HepG2 (cell line): ENCODE measurements around the gene DENND4B. TPM values are rescaled to one million over a fixed set of nuclear protein-coding genes. Genes with fewer than 3 reads are reported as not detected.

ENCODE experiments used
- ARHGAP35 ChIP-seq: sonication (generic); formaldehyde crosslinking; IDR thresholded peaks from 2 replicates; pipeline ENCODE4 v1.9.0; 2022; ENCODE audit warnings: mild to moderate bottlenecking, inconsistent platforms, moderate library complexity, missing genetic modification reagents, borderline replicate concordance
- CC2D1A ChIP-seq: sonication (generic); formaldehyde crosslinking; IDR thresholded peaks from 2 replicates; pipeline ENCODE4 v1.8.1; 2023; ENCODE audit warnings: mild to moderate bottlenecking, missing genetic modification reagents
- GABPA ChIP-seq, 2 experiments: IDR thresholded peaks; 2 replicates each; pipeline ENCODE4 v1.6.1; 2011 to 2016; ENCODE audit warnings: low read depth in 2 of 2, low read length in 1 of 2, missing biosample characterization in 1 of 2, missing genetic modification characterization in 1 of 2
- GLI4 ChIP-seq: sonication (generic); formaldehyde crosslinking; IDR thresholded peaks from 2 replicates; pipeline ENCODE4 v1.5.1; 2020; ENCODE audit warnings: missing genetic modification reagents, mild to moderate bottlenecking, moderate library complexity, borderline replicate concordance
- KAT2B ChIP-seq: fragments of 150-350 bp; IDR thresholded peaks from 2 replicates; pipeline ENCODE4 v1.6.1; 2014; ENCODE audit warnings: low read depth, low read length, borderline replicate concordance
- MAFF ChIP-seq: IDR thresholded peaks from 2 replicates; pipeline ENCODE4 v1.6.1; 2011; ENCODE audit warnings: low read depth, low read length, improper control_type of control experiment
- NFYB ChIP-seq: sonication (generic); formaldehyde crosslinking; IDR thresholded peaks from 2 replicates; pipeline ENCODE4 v1.4.0; 2020; ENCODE audit warnings: missing genetic modification reagents
- ZBTB38 ChIP-seq: sonication (generic); formaldehyde crosslinking; IDR thresholded peaks from 2 replicates; pipeline ENCODE4 v1.5.1; 2020; ENCODE audit warnings: mild to moderate bottlenecking, missing genetic modification reagents
- ZNF207 ChIP-seq: fragments of 450-650 bp; IDR thresholded peaks from 2 replicates; pipeline ENCODE4 v1.6.1; 2016; ENCODE audit warnings: antibody characterized with exemption, borderline replicate concordance
- ZNF598 ChIP-seq: sonication (generic); formaldehyde crosslinking; IDR thresholded peaks from 2 replicates; pipeline ENCODE4 v1.5.1; 2020; ENCODE audit warnings: mild to moderate bottlenecking, missing genetic modification reagents, borderline replicate concordance
- ZNF660 ChIP-seq: sonication (generic); formaldehyde crosslinking; IDR thresholded peaks from 2 replicates; pipeline ENCODE4 v1.5.1; 2020; ENCODE audit warnings: mild to moderate bottlenecking, low read depth, missing genetic modification reagents, borderline replicate concordance
- polyA plus RNA-seq, 8 experiments: library from polyadenylated mRNA; depleted of rRNA in 3 of 8; stranded (reverse) in 7 of 8; unstranded in 1 of 8; fragments of >200 nt; fragmentation: Illumina TruSeq in 4 of 8; extraction: Trizol in 4 of 8; gene quantifications; 2 replicates each; pipeline versions ENCODE4 v1.2.1 to v1.2.3, GENCODE V29; 2011 to 2016; ENCODE audit warnings: low read depth in 4 of 8, missing spikeins in 1 of 8, mixed read lengths in 1 of 8; ENCODE audit not compliant: insufficient read depth in 1 of 8
- total RNA-seq, 5 experiments: library from RNA; depleted of rRNA; stranded (reverse); fragments of >200 nt; fragmentation: Illumina TruSeq; extraction: Trizol; gene quantifications; 2 replicates each; pipeline ENCODE4 v1.2.3, GENCODE V29; 2016; ENCODE audit warnings: low read depth in 1 of 5
- TF ChIP-seq, protein P1 (sequence below): IDR thresholded peaks from 2 replicates; pipeline ENCODE4 v1.6.1; 2018; ENCODE audit warnings: missing genetic modification reagents
- TF ChIP-seq, protein P2 (sequence below): sonication (generic); formaldehyde crosslinking; conservative IDR thresholded peaks from 2 replicates; pipeline ENCODE4 v1.4.0; 2020; ENCODE audit warnings: missing genetic modification reagents
- TF ChIP-seq, protein P3 (sequence below): sonication (generic); formaldehyde crosslinking; IDR thresholded peaks from 2 replicates; pipeline ENCODE4 v1.5.1; 2020; ENCODE audit warnings: missing genetic modification reagents, mild to moderate bottlenecking, borderline replicate concordance
- TF ChIP-seq, protein P4 (sequence below): sonication (generic); formaldehyde crosslinking; IDR thresholded peaks from 2 replicates; pipeline ENCODE4 v1.8.0; 2022; ENCODE audit warnings: low read depth, missing genetic modification reagents
- TF ChIP-seq, protein P5 (sequence below): sonication (generic); formaldehyde crosslinking; IDR thresholded peaks from 2 replicates; pipeline ENCODE4 v1.4.0; 2020; ENCODE audit warnings: mild to moderate bottlenecking, missing genetic modification reagents
- TF ChIP-seq, protein P6 (sequence below): sonication (generic); formaldehyde crosslinking; IDR thresholded peaks from 2 replicates; pipeline ENCODE4 v1.5.0; 2020; ENCODE audit warnings: mild to moderate bottlenecking, missing genetic modification reagents

The DENND4B gene
- total and polyA plus RNA-seq, 2 of the 13 experiments (the other 11 are each of a cell fraction or from before 2014, with no cell fraction given), result 15.1 to 20.3 TPM

DNA sequence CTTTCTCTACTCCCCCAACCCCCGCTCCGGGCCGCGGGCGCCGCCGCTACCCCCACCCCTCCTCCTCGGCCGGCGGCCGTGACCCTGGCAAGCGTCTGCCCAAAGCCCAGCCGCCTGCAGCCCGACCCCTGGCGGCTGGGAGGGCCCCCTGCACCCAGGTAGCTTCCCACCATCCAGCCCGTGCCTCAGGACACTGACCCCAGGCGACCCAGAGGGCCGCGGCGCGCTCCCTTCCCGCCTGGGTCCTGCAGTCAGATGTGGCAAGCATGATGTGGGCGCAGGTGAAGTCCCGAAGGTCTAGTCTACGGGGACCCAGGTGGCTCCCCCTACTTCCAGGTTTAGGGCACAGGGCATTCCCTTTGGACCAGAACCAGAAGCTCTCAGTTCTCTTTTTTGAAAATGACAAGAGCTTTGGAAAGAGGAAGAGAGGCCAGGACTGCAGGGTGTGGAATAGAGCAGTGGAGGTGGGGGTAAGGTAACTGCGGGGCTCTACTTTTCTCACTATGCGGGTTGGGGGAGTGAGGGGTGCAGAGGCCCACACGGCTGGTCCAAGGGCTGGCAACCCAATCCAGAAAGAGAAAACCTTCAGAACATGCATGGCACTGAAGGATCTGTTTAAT, at the start of gene DENND4B (continued):
- TF ChIP-seq ZBTB38 (CRISPR knock-in tag) (no peak), ZNF207 (no peak), ARHGAP35 (CRISPR knock-in tag) (no peak), MAFF (no peak), ZNF598 (CRISPR knock-in tag) (no peak), ZNF660 (CRISPR knock-in tag) (no peak), CC2D1A (no peak), NFYB (CRISPR knock-in tag) (no peak), GABPA (IDR thresholded peaks at IDR 0.05; ENCODE audit: low read depth, low read length) (no peak; the same call in 1 of the 2 replicates), GABPA (CRISPR knock-in tag; IDR thresholded peaks at IDR 0.05; ENCODE audit: low read depth) (peak; percentile 43; the same call in 1 of the 2 replicates), KAT2B (no peak), GLI4 (no peak)
- TF ChIP-seq, protein P1, sequence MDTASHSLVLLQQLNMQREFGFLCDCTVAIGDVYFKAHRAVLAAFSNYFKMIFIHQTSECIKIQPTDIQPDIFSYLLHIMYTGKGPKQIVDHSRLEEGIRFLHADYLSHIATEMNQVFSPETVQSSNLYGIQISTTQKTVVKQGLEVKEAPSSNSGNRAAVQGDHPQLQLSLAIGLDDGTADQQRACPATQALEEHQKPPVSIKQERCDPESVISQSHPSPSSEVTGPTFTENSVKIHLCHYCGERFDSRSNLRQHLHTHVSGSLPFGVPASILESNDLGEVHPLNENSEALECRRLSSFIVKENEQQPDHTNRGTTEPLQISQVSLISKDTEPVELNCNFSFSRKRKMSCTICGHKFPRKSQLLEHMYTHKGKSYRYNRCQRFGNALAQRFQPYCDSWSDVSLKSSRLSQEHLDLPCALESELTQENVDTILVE, result 0 out of 2 replicates have a peak, but pooled peaks have one; percentile 45
- TF ChIP-seq, protein P2, sequence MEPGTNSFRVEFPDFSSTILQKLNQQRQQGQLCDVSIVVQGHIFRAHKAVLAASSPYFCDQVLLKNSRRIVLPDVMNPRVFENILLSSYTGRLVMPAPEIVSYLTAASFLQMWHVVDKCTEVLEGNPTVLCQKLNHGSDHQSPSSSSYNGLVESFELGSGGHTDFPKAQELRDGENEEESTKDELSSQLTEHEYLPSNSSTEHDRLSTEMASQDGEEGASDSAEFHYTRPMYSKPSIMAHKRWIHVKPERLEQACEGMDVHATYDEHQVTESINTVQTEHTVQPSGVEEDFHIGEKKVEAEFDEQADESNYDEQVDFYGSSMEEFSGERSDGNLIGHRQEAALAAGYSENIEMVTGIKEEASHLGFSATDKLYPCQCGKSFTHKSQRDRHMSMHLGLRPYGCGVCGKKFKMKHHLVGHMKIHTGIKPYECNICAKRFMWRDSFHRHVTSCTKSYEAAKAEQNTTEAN (CRISPR knock-in tag), result no peak
- TF ChIP-seq, protein P3, sequence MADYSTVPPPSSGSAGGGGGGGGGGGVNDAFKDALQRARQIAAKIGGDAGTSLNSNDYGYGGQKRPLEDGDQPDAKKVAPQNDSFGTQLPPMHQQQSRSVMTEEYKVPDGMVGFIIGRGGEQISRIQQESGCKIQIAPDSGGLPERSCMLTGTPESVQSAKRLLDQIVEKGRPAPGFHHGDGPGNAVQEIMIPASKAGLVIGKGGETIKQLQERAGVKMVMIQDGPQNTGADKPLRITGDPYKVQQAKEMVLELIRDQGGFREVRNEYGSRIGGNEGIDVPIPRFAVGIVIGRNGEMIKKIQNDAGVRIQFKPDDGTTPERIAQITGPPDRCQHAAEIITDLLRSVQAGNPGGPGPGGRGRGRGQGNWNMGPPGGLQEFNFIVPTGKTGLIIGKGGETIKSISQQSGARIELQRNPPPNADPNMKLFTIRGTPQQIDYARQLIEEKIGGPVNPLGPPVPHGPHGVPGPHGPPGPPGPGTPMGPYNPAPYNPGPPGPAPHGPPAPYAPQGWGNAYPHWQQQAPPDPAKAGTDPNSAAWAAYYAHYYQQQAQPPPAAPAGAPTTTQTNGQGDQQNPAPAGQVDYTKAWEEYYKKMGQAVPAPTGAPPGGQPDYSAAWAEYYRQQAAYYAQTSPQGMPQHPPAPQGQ, result no peak
- TF ChIP-seq, protein P4, sequence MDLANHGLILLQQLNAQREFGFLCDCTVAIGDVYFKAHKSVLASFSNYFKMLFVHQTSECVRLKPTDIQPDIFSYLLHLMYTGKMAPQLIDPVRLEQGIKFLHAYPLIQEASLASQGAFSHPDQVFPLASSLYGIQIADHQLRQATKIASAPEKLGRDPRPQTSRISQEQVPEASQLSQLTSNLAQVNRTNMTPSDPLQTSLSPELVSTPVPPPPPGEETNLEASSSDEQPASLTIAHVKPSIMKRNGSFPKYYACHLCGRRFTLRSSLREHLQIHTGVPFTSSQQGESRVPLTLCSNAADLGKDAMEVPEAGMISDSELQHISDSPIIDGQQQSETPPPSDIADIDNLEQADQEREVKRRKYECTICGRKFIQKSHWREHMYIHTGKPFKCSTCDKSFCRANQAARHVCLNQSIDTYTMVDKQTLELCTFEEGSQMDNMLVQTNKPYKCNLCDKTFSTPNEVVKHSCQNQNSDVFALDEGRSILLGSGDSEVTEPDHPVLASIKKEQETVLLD, result peak; percentile 65; the same call in 1 of the 2 replicates
- TF ChIP-seq, protein P5, sequence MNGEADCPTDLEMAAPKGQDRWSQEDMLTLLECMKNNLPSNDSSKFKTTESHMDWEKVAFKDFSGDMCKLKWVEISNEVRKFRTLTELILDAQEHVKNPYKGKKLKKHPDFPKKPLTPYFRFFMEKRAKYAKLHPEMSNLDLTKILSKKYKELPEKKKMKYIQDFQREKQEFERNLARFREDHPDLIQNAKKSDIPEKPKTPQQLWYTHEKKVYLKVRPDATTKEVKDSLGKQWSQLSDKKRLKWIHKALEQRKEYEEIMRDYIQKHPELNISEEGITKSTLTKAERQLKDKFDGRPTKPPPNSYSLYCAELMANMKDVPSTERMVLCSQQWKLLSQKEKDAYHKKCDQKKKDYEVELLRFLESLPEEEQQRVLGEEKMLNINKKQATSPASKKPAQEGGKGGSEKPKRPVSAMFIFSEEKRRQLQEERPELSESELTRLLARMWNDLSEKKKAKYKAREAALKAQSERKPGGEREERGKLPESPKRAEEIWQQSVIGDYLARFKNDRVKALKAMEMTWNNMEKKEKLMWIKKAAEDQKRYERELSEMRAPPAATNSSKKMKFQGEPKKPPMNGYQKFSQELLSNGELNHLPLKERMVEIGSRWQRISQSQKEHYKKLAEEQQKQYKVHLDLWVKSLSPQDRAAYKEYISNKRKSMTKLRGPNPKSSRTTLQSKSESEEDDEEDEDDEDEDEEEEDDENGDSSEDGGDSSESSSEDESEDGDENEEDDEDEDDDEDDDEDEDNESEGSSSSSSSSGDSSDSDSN, result no peak; the same call in 1 of the 2 replicates
- TF ChIP-seq, protein P6, sequence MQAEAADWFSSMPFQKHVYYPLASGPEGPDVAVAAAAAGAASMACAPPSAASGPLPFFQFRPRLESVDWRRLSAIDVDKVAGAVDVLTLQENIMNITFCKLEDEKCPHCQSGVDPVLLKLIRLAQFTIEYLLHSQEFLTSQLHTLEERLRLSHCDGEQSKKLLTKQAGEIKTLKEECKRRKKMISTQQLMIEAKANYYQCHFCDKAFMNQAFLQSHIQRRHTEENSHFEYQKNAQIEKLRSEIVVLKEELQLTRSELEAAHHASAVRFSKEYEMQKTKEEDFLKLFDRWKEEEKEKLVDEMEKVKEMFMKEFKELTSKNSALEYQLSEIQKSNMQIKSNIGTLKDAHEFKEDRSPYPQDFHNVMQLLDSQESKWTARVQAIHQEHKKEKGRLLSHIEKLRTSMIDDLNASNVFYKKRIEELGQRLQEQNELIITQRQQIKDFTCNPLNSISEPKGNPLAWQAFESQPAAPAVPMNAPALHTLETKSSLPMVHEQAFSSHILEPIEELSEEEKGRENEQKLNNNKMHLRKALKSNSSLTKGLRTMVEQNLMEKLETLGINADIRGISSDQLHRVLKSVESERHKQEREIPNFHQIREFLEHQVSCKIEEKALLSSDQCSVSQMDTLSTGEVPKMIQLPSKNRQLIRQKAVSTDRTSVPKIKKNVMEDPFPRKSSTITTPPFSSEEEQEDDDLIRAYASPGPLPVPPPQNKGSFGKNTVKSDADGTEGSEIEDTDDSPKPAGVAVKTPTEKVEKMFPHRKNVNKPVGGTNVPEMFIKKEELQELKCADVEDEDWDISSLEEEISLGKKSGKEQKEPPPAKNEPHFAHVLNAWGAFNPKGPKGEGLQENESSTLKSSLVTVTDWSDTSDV, result no peak
